GM10248 (cell line): ENCODE results near the gene TMEM54.

Experiments used
- CTCF ChIA-PET: fragments of 300-600 bp; sonication (Branson Sonifier 250); formaldehyde crosslinking; extraction: SDS; loops from one replicate; lab custom pipeline; 2021; ENCODE audit warnings: antibody characterized with exemption; lab: Yijun Ruan, JAX
- POLR2A ChIA-PET: fragments of 350-650 bp; sonication (Branson Sonifier 250); formaldehyde crosslinking; extraction: SDS; loops from one replicate; lab custom pipeline; 2020; ENCODE audit warnings: antibody characterized with exemption; lab: Yijun Ruan, JAX
- DNase-seq: peaks from one replicate; pipeline ENCODE4 v3.0.0; 2012; ENCODE audit errors: extremely low spot score
- CTCF ChIP-seq: IDR thresholded peaks from 2 replicates; pipeline ENCODE4 v1.5.1; 2012; ENCODE audit warnings: mild to moderate bottlenecking, low read depth; ENCODE audit errors: extremely low read depth, missing control alignments, control extremely low read depth

Gene TMEM54

GRCh38 chr1:32865639-32866405, 35.4 kb downstream of the TMEM54 start:
- CTCF ChIA-PET = interaction anchor here (0.8 to 2.8 kb wide), 2 partner anchors 10 to 221 kb away, joined by 3 to 19 read pairs; no protein-coding TSS in a partner anchor
- TF ChIP-seq CTCF = no peak
- POLR2A ChIA-PET = no interaction called here
- no peak for DNase-seq

GRCh38 chr1:32864375-32865019, 36.7 kb downstream of the TMEM54 start:
- no peak for TF ChIP-seq CTCF
- CTCF ChIA-PET = interaction anchor here (1.9 to 5.6 kb wide), 2 partner anchors 8 to 12 kb away, joined by 15 to 35 read pairs; no protein-coding TSS in a partner anchor
- POLR2A ChIA-PET = no interaction called here
- DNase-seq = no peak

GRCh38 chr1:32863881-32864245, 37.3 kb downstream of the TMEM54 start:
- POLR2A ChIA-PET = no interaction called here
- CTCF ChIA-PET = interaction anchor here (1.9 to 5.6 kb wide), 2 partner anchors 8 to 12 kb away, joined by 15 to 35 read pairs; no protein-coding TSS in a partner anchor
- DNase-seq = no peak
- TF ChIP-seq CTCF = no peak

- POLR2A ChIA-PET = no interaction called here
- TF ChIP-seq CTCF = no peak
- CTCF ChIA-PET = interaction anchor here (1.9 to 5.6 kb wide), 2 partner anchors 9 to 13 kb away, joined by 15 to 35 read pairs; no protein-coding TSS in a partner anchor
- DNase-seq = no peak
Measured at GRCh38 chr1:32863218-32863880, 37.8 kb downstream of the TMEM54 start.

GRCh38 chr1:32861904-32862695, 39.1 kb downstream of the TMEM54 start:
- no peak for TF ChIP-seq CTCF
- no peak for DNase-seq
- CTCF ChIA-PET = interaction anchor here (0.9 to 5.6 kb wide), 5 partner anchors 10 to 60 kb away, joined by 3 to 35 read pairs (median 15); no protein-coding TSS in a partner anchor
- POLR2A ChIA-PET = no interaction called here

GRCh38 chr1:32860566-32860965, 40.6 kb downstream of the TMEM54 start:
- ChIA-PET CTCF (interaction anchor here (1.1 to 5.6 kb wide), 5 partner anchors 11 to 73 kb away, joined by 3 to 35 read pairs (median 4); no protein-coding TSS in a partner anchor), POLR2A (interaction anchor here (0.6 kb wide), 1 partner anchor 115 kb away, joined by 3 read pairs; no protein-coding TSS in a partner anchor)
- no peak for DNase-seq
- no peak for TF ChIP-seq CTCF
